ENCODE results near the gene EFCAB6. TPM values are rescaled to one million over a fixed set of nuclear protein-coding genes. Genes with fewer than 3 reads are reported as not detected.

EFCAB6 gene
- total and polyA plus RNA-seq, 4 donors: 0.14 to 2.1 (median 0.53) TPM

GRCh38 chr22:43835166-43835565, 23.1 kb upstream of the EFCAB6 start:
- TF ChIP-seq HNF4A (conservative IDR thresholded peaks at IDR 0.05): no peak
- TF ChIP-seq REST (IDR thresholded peaks at IDR 0.05): no peak
- TF ChIP-seq JUND (IDR thresholded peaks at IDR 0.05): no peak
- H3K9me3 ChIP-seq (ENCODE audit: control insufficient read depth in 4 of 4, low read length in 3 of 4): no peaks in the 10 kb centered on the region
- no peak for DNase-seq (ENCODE audit: low spot score)
- no peak overlapping the region for H3K4me3 ChIP-seq (ENCODE audit: low read depth in 1 of 3, low read length in 3 of 3)
- no peak overlapping the region for H3K9ac ChIP-seq (ENCODE audit: low read depth in 1 of 2, low read length in 2 of 2)
- whole genome bisulfite sequencing: 67% methylated on average over 12 of the region's 12 CpGs
- H3K36me3 ChIP-seq (ENCODE audit: control insufficient read depth in 4 of 4, insufficient read depth in 3 of 4, low read depth in 1 of 4, low read length in 3 of 4): no peaks in the 10 kb centered on the region
- H3K27me3 ChIP-seq (ENCODE audit: control insufficient read depth in 4 of 4, insufficient read depth in 4 of 4, low read length in 3 of 4): no peaks in the 10 kb centered on the region
- no peak overlapping the region for H3K27ac ChIP-seq (ENCODE audit: low read depth in 1 of 2, low read length in 2 of 2)
- H3K4me1 ChIP-seq (ENCODE audit: control insufficient read depth in 4 of 4, insufficient read depth in 4 of 4, low read length in 3 of 4): peaks cover 0 to 5% (median 3%) of the 10 kb centered on the region in 4 donors

GRCh38 chr22:43833286-43834240, 21.5 kb upstream of the EFCAB6 start:
- 81% methylated on average over 36 of the region's 36 CpGs for WGBS
- Histone ChIP-seq H3K9ac (ENCODE audit: low read depth in 1 of 2, low read length in 2 of 2) (no peak overlapping the region), H3K4me3 (ENCODE audit: low read depth in 1 of 3, low read length in 3 of 3) (no peak overlapping the region), H3K4me1 (ENCODE audit: control insufficient read depth in 4 of 4, insufficient read depth in 4 of 4, low read length in 3 of 4) (peaks cover 0 to 8% (median 3%) of the 10 kb centered on the region in 4 donors), H3K9me3 (ENCODE audit: control insufficient read depth in 4 of 4, low read length in 3 of 4) (no peaks in the 10 kb centered on the region), H3K27ac (ENCODE audit: low read depth in 1 of 2, low read length in 2 of 2) (no peak overlapping the region), H3K27me3 (ENCODE audit: control insufficient read depth in 4 of 4, insufficient read depth in 4 of 4, low read length in 3 of 4) (no peaks in the 10 kb centered on the region), H3K36me3 (ENCODE audit: control insufficient read depth in 4 of 4, insufficient read depth in 3 of 4, low read depth in 1 of 4, low read length in 3 of 4) (no peaks in the 10 kb centered on the region)
- no peak for DNase-seq (ENCODE audit: low spot score)
- TF ChIP-seq HNF4G (IDR thresholded peaks at IDR 0.05) (no peak), YY1 (IDR thresholded peaks at IDR 0.05) (no peak), HNF4A (conservative IDR thresholded peaks at IDR 0.05) (no peak), FOXA1 (IDR thresholded peaks at IDR 0.05) (no peak)

DNA sequence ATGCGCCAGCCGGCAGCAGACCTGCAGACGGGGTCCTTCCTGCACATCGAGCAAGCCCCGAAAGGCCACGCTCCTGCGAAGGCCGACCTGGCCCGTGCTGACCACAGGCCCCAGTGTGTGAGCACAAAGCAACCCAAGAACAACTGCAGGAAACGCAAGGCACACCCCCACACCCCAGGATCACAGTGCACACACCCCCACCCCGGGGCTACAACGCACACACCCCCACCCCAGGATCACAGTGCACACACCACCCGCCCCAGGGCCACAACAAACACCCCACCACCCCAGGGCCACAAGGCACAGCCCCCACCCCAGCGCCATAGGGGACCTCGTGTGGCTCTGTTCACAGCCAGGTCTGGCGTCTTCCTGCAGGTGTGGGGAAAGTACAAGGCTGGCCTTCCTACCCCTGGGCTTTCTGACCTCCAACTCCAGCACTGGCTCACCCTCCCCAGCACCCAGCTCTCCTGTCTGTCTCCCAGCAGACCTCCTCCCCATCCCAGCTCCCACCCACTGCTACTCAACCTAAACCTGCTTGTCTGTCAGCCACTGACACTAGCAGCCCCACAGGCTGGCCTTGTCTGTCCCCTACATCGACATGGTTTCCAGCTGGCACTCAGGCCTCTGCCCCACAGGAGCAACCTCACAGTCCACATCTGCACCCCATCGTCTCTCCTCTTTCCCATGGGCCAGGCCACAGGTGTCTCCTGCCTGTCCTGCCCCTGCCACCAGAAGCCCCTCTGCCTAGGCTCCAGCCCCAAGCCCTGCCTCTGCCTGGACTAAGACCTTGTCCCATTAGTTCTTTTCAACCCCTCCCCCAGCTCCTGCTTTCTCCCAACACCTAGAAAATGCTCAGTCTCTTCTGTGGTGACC, 20.5 kb upstream of the EFCAB6 start:
- Histone ChIP-seq H3K9ac (ENCODE audit: low read depth in 1 of 2, low read length in 2 of 2) (no peak overlapping the region), H3K9me3 (ENCODE audit: control insufficient read depth in 4 of 4, low read length in 3 of 4) (no peaks in the 10 kb centered on the region), H3K4me3 (ENCODE audit: low read depth in 1 of 3, low read length in 3 of 3) (no peak overlapping the region), H3K27ac (ENCODE audit: low read depth in 1 of 2, low read length in 2 of 2) (no peak overlapping the region), H3K4me1 (ENCODE audit: control insufficient read depth in 4 of 4, insufficient read depth in 4 of 4, low read length in 3 of 4) (peaks cover 0 to 8% (median 3%) of the 10 kb centered on the region in 4 donors), H3K27me3 (ENCODE audit: control insufficient read depth in 4 of 4, insufficient read depth in 4 of 4, low read length in 3 of 4) (no peaks in the 10 kb centered on the region), H3K36me3 (ENCODE audit: control insufficient read depth in 4 of 4, insufficient read depth in 3 of 4, low read depth in 1 of 4, low read length in 3 of 4) (no peaks in the 10 kb centered on the region)
- 92% methylated on average over 18 of the region's 18 CpGs for WGBS
- DNase-seq (ENCODE audit: low spot score): no peak
- TF ChIP-seq RAD21 (IDR thresholded peaks at IDR 0.05): no peak
- TF ChIP-seq GABPA (IDR thresholded peaks at IDR 0.05 in 1 of 2, conservative IDR thresholded peaks at IDR 0.05 in 1 of 2): no peak
- TF ChIP-seq SP1 (IDR thresholded peaks at IDR 0.05): no peak
- no peak for TF ChIP-seq FOXA2 (IDR thresholded peaks at IDR 0.05)
- no peak for TF ChIP-seq RXRA (IDR thresholded peaks at IDR 0.05)
- TF ChIP-seq NR2F2 (IDR thresholded peaks at IDR 0.05): no peak
- TF ChIP-seq, protein P1, sequence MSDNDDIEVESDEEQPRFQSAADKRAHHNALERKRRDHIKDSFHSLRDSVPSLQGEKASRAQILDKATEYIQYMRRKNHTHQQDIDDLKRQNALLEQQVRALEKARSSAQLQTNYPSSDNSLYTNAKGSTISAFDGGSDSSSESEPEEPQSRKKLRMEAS (IDR thresholded peaks at IDR 0.05): no peak
- no peak for TF ChIP-seq HNF4G (IDR thresholded peaks at IDR 0.05)
- TF ChIP-seq TAF1 (conservative IDR thresholded peaks at IDR 0.05): no peak
- no peak for TF ChIP-seq REST (IDR thresholded peaks at IDR 0.05)
- TF ChIP-seq ZBTB33 (IDR thresholded peaks at IDR 0.05): no peak
- no peak for TF ChIP-seq FOXA1 (IDR thresholded peaks at IDR 0.05)
- TF ChIP-seq JUND (IDR thresholded peaks at IDR 0.05): no peak
- no peak for TF ChIP-seq EGR1 (IDR thresholded peaks at IDR 0.05; ENCODE audit: low read depth in 2 of 2)
- TF ChIP-seq HNF4A (conservative IDR thresholded peaks at IDR 0.05): no peak
